HG02970 (cell line): ENCODE data around the gene DNAJB8.

ENCODE experiments used
- ATAC-seq: cut with Tn5 transposase; IDR thresholded peaks from one replicate; pipeline ENCODE4 v1.9.1; 2021; ENCODE audit warnings: mild to moderate bottlenecking, moderate library complexity, moderate number of reproducible peaks; ENCODE audit not compliant: unreplicated experiment, low FRiP score

Gene DNAJB8

GRCh38 chr3:128452120-128452519 lies 14.6 kb downstream of the DNAJB8 start:
- no peak for ATAC-seq

- ATAC-seq: no peak
These were observed 17.5 kb downstream of the DNAJB8 start for GRCh38 chr3:128449111-128449638.

- no peak for ATAC-seq
These were observed 18.2 kb downstream of the DNAJB8 start for GRCh38 chr3:128448491-128448890.

- no peak for ATAC-seq
These were observed 19.1 kb downstream of the DNAJB8 start for GRCh38 chr3:128447561-128448013.

GRCh38 chr3:128446821-128447220 lies 19.9 kb downstream of the DNAJB8 start:
- ATAC-seq: no peak

- ATAC-seq: no peak
These were observed 21.3 kb downstream of the DNAJB8 start for GRCh38 chr3:128445357-128445756.

GRCh38 chr3:128443771-128444170 lies 22.9 kb downstream of the DNAJB8 start:
- no peak for ATAC-seq

- no peak for ATAC-seq
These were observed 23.7 kb downstream of the DNAJB8 start for GRCh38 chr3:128442949-128443348.

GRCh38 chr3:128442070-128442469 lies 24.6 kb downstream of the DNAJB8 start:
- no peak for ATAC-seq

- no peak for ATAC-seq
These were observed 27.5 kb downstream of the DNAJB8 start for GRCh38 chr3:128439226-128439625.

- no peak for ATAC-seq
These were observed 28.1 kb downstream of the DNAJB8 start for GRCh38 chr3:128438488-128439072.

GRCh38 chr3:128436214-128436613 lies 30.5 kb downstream of the DNAJB8 start:
- ATAC-seq: no peak

GRCh38 chr3:128435561-128435960 lies 31.1 kb downstream of the DNAJB8 start:
- no peak for ATAC-seq

GRCh38 chr3:128435058-128435457 lies 31.6 kb downstream of the DNAJB8 start:
- ATAC-seq: no peak

- ATAC-seq: no peak
These were observed 32.2 kb downstream of the DNAJB8 start for GRCh38 chr3:128434524-128434923.

- ATAC-seq: no peak
These were observed 32.9 kb downstream of the DNAJB8 start for GRCh38 chr3:128433837-128434165.

- no peak for ATAC-seq
These were observed 33.5 kb downstream of the DNAJB8 start for GRCh38 chr3:128432971-128433836.

- no peak for ATAC-seq
These were observed 34.3 kb downstream of the DNAJB8 start for GRCh38 chr3:128432301-128432970.

- no peak for ATAC-seq
These were observed 34.8 kb downstream of the DNAJB8 start for GRCh38 chr3:128431803-128432300.

- ATAC-seq: no peak
These were observed 36.0 kb downstream of the DNAJB8 start for GRCh38 chr3:128430731-128431130.

GRCh38 chr3:128430301-128430700 lies 36.4 kb downstream of the DNAJB8 start:
- no peak for ATAC-seq
